GM12873 (cell line): ENCODE results near the gene MTPN.

Experiments
- CTCF ChIP-seq: IDR thresholded peaks from 2 replicates; pipeline ENCODE4 v1.5.1; 2012; ENCODE audit warnings: low read depth, mild to moderate bottlenecking, moderate library complexity, low read length, control low read depth; ENCODE audit not compliant: insufficient read depth; ENCODE audit errors: missing control alignments

Gene MTPN

GRCh38 chr7:135950972-135951371 is 26.2 kb downstream of the MTPN start:
- no peak for TF ChIP-seq CTCF

GRCh38 chr7:135950429-135950828 is 26.7 kb downstream of the MTPN start:
- no peak for TF ChIP-seq CTCF

- TF ChIP-seq CTCF = no peak
Measured at GRCh38 chr7:135946289-135947055, 30.7 kb downstream of the MTPN start.

GRCh38 chr7:135944753-135945152 is 32.4 kb downstream of the MTPN start:
- no peak for TF ChIP-seq CTCF

GRCh38 chr7:135943134-135943879 is 33.9 kb downstream of the MTPN start:
- no peak for TF ChIP-seq CTCF

GRCh38 chr7:135942614-135943013 is 34.5 kb downstream of the MTPN start:
- no peak for TF ChIP-seq CTCF
